CD4-positive, alpha-beta T cell treated with Interleukin-2 at 100 ng/mL for 4 hours (primary cell): ENCODE data around the gene PPL.
A peak's percentile ranks its signal among the peaks of the same experiment; 100 is the strongest.

Experiments used
- DNase-seq: peaks from one replicate; pipeline ENCODE4 v3.0.0-alpha.2; 2020; ENCODE audit warnings: low spot score

The PPL gene

DNA sequence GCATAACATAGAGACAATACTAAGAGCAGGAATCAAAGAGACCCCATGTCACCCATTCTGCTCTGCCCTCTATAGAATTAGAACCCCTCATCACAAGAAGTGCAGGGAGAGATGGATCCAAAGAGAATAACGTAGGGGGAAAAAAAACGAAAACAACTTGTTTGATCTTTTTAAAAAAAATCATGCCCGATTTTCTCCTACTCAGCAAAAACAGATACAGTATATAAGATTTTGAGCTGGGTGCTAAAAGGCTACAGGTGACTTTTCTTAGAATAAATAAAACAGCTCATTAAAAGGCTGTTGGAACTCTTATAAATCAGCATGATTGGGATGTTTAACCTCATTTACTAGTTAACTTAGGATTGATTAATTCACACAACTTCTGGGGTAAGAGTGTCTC, 72.2 kb downstream of the PPL start:
- DNase-seq: no peak

DNA sequence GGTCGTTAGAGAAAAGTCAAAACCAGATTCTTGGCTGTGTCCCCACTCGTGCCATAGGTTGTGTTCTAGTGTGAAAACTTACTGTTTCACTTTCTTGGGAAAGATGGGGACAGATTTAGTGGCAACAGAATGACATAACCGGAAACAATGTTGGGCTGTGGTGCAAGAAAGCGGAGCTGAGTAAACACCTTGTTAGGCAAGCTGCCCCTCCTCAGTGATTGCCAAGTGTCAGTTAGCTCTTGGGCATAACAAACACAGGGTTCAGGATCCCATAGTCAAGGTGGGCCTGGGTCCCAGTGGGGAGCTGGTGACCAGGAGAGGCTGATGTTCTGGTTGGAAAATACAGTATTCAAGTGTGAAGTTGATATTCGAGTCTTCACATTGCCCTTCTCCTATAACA, 74.3 kb downstream of the PPL start:
- DNase-seq: no peak

DNA sequence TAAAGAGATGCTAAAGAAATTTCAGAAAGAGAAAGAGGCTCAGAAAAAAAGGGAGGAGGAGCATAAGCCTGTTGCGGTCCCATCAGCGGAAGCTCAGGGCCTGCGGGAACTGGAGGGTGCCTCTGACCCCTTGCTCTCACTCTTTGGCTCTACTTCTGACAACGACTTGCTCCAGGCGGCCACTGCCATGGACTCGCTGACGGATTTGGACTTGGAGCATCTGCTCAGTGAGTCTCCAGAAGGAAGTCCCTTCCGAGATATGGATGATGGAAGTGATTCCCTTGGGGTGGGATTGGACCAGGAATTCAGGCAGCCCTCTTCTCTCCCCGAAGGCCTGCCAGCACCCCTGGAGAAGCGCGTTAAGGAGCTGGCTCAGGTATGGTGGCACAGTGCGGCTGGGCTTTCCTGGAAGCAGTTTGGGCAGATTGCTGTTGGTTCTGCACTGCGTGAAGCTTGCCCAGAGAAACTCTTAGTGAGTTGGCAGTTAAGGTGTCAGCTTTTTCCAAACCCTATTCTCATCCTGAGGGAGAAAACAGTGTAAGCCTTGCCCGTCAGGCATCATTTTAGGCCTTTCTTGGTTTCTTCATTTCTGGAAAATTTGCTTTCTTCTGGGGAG, 76.1 kb downstream of the PPL start:
- DNase-seq: no peak

DNA sequence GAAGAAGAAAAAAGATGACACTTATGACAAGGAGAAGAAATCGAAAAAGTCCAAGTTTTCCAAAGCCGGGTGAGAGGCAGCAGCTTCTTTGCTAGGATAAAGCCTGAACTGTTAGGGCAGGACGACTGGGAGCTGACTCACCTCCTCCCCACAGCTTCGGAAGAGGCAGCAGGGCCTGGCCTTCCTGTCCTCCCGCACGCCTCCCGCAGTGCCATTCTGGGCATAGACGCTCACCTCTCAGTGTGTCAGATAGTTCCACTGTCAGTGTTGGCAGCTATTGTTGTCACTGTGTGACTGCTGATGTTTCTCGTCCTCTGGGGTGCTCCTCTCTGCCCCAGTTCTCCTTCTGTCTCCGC, 77.1 kb downstream of the PPL start:
- no peak for DNase-seq

DNA sequence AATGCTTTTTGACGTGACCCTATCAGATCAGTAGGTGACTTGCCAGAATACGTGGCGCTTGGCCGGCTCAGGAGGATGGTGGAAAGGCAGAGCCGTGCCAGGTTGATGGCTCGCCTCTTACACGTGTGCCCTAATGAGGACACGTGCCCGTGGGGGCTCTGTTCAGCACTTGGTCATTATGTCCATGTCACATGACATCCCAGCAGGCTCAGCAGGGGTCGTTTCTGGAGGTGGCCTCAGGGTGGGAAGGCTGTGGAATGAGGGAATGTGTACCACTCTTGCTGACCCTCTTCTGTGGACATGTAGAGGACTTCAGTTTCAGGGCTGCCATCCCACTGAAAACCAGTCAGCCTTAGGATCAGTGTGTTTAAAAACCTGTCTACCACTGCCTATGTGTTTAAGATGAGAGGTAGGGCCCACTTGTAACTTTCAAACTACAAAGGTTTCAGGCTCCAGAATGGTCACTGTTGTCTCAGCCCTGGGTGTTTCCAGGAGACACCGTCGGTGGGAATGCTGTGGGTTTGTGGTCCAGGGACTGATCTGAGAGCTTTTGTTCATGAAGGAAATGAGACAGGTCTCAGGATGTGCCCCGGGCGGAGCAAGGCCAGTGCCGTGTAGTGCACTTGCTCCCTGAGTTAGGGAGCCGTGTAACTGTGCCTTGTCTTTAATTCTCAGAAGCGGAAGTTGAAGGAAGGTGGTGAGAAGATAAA, 77.6 kb downstream of the PPL start:
- DNase-seq: no peak

DNA sequence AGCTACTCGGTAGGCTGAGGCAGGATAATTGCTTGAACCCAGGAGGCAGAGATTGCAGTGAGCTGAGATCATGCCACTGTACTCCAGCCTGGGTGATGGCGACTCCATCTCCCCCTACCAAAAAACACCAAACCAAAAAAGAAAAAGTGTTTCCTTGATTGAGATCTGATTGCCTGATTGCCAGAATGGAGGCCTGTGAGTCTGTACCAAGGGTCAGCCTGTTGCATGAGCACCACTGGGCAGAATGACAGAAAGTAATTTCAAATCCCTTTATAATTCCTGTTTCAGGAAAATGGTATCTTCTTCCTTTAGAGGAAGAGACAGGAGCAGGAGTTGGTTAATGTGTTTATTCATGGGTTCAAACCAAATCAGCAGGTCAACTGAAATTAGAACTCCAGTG, 81.1 kb downstream of the PPL start:
- DNase-seq: no peak

DNA sequence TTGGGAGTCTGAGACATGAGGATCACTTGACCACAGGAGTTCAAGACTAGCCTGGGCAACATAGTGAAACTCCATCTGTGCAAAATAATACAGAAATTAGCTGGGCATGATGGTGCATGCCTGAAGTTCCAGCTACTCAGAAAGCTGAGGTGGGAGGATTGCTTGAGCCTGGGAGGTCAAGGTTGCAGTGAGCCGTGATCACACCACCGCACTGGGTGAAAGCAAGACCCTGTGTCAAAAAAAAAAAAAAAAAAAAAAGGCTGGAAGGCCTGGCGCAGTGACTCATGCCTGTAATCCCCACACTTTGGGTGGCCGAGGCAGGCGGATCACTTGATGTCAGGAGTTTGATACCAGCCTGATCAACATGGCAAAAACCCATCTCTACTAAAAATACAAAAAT, 81.6 kb downstream of the PPL start:
- DNase-seq: no peak

DNA sequence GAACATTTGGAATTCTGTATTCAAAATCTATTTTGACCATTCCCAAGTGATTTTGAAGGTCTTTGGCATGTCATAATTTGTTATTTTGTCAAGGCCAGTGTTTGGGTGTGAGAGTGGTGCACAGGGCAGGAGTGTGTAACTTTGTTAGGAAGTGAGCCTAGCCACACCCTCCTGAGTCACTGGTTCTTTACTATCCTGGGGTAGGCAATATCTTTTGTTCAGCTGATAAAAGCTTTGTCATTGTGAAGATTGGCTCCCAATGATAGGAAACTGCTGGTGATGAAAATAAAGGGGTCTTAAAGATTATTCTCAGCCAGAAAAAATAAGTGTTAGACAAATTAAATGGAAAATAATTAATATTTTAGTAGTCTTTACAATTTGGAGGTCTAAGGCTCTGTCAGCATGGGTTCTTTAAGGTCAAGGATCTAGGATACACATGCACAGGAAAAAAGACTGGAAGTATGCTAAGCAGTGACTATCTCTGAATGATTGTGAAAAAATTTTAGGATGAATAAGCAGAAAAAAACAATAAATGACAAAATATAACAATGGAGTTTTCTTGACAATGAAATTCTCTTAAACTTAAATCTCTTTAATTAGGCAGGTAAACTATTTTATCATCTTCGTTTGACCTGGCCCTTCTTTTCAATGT, 84.6 kb downstream of the PPL start:
- no peak for DNase-seq

DNA sequence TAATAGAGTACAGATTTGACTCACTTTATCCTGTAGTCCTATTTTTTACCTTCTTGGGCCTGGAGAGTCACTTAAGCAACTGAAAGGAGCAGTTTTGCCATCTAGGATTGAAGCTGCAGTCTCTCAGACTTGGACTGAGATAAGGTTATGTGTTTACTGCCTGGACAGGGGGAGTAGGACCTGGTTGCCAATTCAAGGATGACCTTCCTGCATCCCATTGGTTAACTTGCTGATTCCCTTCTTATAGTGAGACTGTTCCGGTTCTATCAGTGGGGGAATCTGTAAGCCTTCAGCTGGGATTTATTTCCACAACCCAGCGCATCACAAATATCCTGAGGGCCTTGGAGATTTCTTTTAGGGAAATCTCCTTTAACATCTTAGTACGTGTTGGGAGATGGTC, 86.7 kb downstream of the PPL start:
- DNase-seq: no peak

DNA sequence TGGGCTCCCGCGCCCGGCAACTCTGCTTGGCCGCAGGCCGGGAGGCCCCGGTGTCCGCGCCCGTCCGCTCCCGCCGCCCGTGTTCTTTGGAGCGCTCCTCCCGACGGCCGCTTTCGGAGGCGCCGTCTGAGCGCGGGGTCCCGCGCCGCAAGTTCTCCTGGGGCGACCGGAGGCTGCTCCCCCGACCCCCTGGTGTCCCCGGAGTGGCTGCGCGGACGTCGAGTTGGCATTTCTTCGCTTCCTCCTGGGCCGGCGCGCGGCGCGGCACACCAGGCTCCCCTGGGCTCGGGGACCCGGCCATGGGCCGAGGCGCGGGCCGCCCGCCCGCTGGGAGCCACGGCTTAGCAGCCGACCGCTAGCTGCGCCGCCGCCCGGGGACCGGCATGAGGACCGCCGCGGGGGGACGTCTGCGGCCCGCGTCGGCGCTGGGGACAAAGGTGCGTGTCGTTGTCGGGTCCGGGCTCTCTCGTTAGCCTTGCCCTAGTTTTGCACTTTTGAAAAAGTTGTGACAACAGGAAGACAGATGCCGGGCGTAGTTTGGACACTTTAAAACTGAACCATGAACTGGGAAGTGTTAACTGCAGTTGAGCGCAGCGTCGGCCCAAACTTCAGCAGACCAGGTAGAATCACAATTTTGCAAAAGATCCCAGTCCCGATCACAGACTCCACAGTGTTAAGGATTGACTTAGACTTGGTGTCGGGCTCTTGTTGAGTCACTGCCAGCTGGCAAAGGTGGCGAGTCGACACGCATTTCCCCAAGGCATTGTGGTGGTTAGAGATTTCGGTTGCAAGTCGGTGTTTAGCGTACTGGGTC, 89.0 kb downstream of the PPL start:
- peak; percentile 23 for DNase-seq

DNA sequence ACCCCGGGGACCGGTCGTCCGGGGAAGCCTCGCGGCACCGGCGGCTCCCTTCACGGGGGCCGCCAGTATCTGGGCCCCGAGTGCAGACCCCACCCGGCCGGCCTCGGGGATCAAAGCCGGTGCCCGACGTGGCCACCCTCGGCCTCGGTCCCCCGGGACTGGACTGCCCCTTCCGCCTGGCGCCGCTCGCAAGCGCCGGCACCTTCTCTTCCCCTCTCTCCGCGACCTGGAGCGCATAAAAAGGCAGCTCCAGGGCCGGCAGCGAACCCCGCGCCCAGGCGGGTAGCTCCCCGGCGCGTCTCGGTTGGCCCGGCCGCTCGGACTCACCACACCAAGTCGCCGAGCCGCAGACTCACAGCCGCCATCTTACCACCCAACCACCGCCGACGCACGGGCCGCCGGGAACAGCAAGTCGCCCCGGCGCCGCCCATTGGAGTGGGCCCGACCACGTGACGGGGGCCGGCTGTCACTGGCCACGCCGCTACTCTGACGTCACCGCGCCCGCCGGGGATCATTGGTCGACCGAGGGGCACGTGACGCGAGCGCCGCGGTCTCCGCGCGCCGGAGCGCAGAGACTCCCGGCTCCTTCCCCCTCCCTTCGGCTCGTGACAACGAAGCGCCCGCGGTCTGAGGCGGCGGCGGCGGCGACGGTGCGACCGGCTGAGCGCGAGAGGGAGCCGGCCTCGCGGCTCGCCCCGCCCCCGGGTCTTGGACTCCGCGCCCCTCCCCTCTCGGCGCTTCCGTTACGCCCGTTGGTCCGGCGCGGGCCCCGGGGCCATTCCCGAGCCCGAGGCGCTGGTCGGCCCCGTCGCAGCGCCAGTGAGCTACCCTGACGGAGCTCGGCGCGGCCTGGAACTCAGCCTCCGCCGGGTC, 89.8 kb downstream of the PPL start, which contains the start of the genes GLYR1 and UBN1:
Gene GLYR1 (minus strand): TSS at position 388 of the 873 bp plus-strand sequence. CDS start 23 bp downstream, at position 365.
Gene UBN1 (plus strand): TSS at position 581 of the 873 bp plus-strand sequence. CDS start 5,437 bp downstream, outside the sequence.
- peak; percentile 98 for DNase-seq

DNA sequence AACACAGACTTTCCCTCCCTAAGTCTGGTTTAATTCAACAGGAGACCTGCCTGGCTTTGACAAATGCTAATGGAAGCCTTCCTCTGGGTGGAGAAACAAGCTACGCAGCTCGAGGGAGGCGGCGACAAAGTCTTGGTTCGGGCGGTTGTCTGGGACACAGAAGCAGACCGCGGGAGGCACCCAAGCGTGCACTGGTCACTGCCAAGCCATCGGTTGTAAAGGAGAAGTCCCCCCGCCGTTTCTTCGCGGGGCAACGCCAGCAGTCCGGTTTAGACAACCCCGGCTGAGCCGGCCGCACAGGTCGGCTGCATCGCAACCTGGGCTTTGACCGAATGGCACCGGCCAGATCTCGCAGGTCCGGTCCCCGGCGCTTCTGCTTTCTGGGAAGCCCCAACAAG, 90.4 kb downstream of the PPL start:
- peak; percentile 8 for DNase-seq

DNA sequence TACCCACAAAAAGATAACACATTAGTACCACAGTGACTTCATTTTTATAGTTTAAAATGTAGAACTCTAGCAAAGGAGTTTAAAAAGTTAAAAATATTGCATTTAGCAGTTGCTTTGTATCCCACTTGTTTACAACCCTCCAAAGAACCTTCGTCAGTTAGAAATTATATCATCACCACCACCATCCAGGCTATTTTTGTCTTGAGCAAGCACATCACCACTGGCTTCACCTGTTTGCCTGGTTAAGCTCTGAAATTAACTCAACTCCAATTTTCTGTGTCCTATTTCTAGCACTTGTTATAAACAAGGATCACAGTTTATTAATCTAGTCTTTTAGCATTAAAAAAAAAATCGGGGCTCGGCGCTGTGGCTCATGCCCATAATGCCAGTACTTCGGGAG, 96.0 kb downstream of the PPL start:
- DNase-seq: no peak

DNA sequence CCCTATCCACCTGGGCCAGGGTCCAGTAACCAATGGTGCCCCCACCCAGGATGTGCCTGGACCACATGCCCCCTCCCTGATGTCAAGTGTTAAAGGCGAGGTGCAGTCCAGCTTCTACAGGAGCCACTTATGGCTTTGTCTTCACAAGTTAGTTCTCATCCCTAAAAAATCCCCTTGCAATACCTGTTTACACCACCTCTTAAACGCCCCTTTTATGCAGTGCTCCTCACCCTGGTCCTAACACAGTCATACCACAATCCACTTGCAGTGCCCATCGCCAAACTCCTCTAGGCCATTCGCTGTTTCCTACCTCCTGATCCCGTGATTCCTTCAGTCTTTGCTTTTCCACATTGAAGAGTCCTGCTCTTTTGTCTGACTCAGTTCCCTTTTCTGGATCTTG, 97.0 kb downstream of the PPL start:
- no peak for DNase-seq

DNA sequence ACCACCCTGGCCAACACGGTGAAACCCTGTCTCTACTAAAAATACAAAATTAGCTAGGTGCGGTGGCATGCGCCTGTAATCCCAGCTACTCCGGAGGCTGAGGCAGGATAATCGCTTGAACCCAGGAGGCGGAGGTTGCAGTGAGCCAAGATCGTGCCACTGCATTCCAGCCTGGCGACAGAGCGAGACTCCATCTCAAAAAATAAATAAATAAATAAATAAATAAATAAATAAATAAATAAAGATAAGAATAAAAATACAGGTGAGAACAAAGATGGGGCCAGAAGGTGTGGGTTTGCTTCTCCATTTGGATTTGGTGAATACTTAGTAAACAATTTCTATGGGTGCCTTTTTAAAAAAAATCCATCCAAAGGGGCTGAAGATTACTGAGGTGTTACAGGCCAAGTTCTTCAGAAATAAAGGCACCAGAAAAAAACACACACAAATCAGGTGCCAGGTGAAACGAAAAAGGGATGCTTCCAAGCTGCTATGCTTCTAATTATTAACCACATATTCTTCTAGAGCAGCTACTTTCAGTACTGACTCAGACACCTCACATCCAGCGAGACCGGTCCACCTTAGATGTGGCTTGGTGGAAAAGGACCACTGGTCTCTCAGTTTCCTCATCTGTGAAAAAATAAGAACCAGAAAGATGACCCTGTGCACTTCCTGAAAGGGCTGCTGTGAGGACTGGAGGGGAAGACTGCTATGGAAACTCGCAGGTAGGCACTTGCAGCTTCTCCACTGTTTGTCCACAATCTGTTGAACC, 99.0 kb downstream of the PPL start:
- DNase-seq: no peak

DNA sequence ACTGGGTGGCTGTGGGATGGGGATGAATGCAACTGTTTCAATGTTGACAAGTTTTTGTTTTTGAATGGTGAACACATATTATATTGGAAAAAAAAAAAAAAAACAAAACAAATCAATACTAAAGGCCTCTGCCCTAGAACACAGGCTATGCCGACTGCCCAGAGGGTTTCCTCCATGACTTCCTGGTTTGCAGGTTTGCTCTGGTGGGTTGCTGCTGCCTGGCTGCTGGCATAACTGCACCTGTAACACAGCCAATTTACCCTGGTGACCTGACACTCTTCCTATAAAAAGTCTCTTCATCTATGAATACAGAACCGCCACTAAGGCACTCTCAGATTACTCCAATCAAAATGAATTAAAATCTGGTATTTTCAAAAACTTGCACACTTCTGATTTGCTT, 100.2 kb downstream of the PPL start:
- no peak for DNase-seq

DNA sequence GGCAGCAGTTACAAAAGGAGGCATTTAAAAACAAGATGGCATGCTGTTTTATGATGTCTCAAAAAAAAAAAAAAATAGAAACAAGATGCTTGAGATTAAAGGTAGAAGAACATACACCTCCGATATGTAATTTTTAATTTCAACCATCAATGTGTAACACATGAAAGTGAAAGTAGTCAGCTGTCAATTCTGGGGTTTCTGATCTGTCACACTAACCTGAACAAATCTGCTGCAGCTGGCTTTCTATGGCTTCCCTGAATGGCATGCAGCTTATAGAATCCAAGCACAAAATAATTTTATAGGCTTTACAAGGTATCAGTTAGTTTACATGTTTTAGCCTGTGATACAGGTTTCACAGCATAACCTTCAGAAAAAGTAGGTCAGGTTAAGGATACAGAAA, 103.4 kb downstream of the PPL start:
- DNase-seq: no peak

DNA sequence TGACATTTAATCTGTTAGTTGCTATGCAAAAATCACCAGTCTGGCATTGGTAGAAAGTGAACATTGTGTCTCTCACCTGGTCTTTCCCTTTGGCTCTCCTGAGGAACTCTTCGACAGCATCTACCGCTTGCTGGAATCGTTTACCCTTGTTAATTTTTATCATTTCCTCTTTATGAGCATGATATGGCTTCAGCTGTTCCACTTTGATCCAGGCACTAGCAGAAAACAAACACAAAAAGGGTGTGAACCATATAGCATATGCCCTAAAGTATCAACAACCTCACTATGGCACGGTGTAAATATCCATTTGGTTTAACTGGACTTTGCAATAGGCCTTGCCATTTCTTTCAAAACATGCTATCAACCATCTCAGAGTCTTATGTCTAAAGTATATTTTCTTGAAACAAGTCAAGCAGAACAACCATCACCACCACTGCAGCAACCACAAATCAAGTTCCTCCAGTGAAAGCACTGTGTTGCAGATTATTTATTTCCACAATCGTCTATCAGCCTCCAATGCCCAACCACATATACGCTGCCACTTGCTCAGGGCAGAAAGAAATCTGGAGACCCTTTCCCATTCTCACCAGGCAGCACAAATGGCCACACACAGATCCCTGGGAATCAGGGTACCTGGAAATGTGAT, 104.1 kb downstream of the PPL start:
- DNase-seq: no peak
